Measurements from ENCODE around the gene FAM124A.

Gene FAM124A

DNA sequence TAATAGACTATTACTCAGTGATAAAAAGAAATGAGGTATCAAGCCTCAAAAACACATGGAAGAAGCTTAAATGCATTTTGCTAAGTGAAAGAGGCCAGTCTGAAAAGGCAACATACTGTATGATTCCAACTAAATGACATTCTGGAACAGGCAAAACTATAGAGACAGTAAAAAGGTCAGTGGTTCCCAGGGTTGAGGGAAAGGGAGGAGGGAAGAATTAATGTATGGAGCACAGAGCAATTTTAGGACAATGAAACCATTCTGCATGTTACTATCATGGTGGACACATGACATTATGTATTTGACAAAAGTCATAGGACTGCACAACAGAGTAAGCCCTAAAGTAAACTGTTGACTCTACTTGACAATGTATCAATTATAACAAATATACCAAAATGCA is 111.6 kb downstream of the FAM124A start:
- DNase-seq (ENCODE audit: low read depth, low spot score), result no peak
